K562 treated with DMSO at 1 percent for 24 hours (cell line): Measurements from ENCODE around the gene MALSU1. TPM values are rescaled to one million over a fixed set of nuclear protein-coding genes. Genes with fewer than 3 reads are reported as not detected.

Experiments
- total RNA-seq: library from RNA; unstranded; fragments of 300-600 nt; gene quantifications from 2 replicates; pipeline ENCODE4 v1.2.3, GENCODE V29; 2022; ENCODE audit warnings: low read depth; ENCODE audit not compliant: insufficient read depth

The MALSU1 gene
- total RNA-seq: 81.9 and 92.9 TPM in 2 replicates

GRCh38 chr7:23298885-23299769 is at the start of gene MALSU1:
Gene MALSU1 (plus strand): TSS chr7:23299339. CDS start chr7:23299353, 14 bp downstream.

Other genes with a start within 250 kb of the MALSU1 start
- gene KLHL7, start 193.6 kb upstream of the MALSU1 start, total RNA-seq: 28.4 and 38.4 TPM in 2 replicates
- 26.5 and 45.7 TPM in 2 replicates for gene NUP42, start 117.3 kb upstream of the MALSU1 start, total RNA-seq
- gene GPNMB, start 52.6 kb upstream of the MALSU1 start, total RNA-seq: 1.2 and 2.0 TPM in 2 replicates
- 16.5 and 19.2 TPM in 2 replicates for gene IGF2BP3, start 171.2 kb downstream of the MALSU1 start, total RNA-seq
- gene TRA2A, start 232.6 kb downstream of the MALSU1 start, total RNA-seq: 25.4 and 30.1 TPM in 2 replicates